Measurements from ENCODE around the gene PINLYP. TPM values are rescaled to one million over a fixed set of nuclear protein-coding genes. Genes with fewer than 3 reads are reported as not detected.

The PINLYP gene
- total and polyA plus RNA-seq, 2 of the 13 experiments (the other 11 are each of a cell fraction or from before 2014, with no cell fraction given) = 0.21 to 0.24 TPM

GRCh38 chr19:43619262-43620060, 43.9 kb downstream of the PINLYP start, which contains the start of gene ZNF428 (continued):
- TF ChIP-seq PRDM4 (CRISPR knock-in tag; IDR thresholded peaks at IDR 0.05; ENCODE audit: borderline replicate concordance) = no peak
- TF ChIP-seq ZNF296 (CRISPR knock-in tag; conservative IDR thresholded peaks at IDR 0.05) = 0 out of 2 replicates have a peak, but pooled peaks have one; percentile 45
- peak; percentile 35; the same call in 1 of the 2 replicates for TF ChIP-seq ARID5B (CRISPR knock-in tag; IDR thresholded peaks at IDR 0.05)
- TF ChIP-seq, protein P1, sequence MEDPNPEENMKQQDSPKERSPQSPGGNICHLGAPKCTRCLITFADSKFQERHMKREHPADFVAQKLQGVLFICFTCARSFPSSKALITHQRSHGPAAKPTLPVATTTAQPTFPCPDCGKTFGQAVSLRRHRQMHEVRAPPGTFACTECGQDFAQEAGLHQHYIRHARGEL (CRISPR knock-in tag; IDR thresholded peaks at IDR 0.05) = no peak
- TF ChIP-seq THAP8 (CRISPR knock-in tag; IDR thresholded peaks at IDR 0.05; ENCODE audit: borderline replicate concordance) = no peak
- TF ChIP-seq, protein P2, sequence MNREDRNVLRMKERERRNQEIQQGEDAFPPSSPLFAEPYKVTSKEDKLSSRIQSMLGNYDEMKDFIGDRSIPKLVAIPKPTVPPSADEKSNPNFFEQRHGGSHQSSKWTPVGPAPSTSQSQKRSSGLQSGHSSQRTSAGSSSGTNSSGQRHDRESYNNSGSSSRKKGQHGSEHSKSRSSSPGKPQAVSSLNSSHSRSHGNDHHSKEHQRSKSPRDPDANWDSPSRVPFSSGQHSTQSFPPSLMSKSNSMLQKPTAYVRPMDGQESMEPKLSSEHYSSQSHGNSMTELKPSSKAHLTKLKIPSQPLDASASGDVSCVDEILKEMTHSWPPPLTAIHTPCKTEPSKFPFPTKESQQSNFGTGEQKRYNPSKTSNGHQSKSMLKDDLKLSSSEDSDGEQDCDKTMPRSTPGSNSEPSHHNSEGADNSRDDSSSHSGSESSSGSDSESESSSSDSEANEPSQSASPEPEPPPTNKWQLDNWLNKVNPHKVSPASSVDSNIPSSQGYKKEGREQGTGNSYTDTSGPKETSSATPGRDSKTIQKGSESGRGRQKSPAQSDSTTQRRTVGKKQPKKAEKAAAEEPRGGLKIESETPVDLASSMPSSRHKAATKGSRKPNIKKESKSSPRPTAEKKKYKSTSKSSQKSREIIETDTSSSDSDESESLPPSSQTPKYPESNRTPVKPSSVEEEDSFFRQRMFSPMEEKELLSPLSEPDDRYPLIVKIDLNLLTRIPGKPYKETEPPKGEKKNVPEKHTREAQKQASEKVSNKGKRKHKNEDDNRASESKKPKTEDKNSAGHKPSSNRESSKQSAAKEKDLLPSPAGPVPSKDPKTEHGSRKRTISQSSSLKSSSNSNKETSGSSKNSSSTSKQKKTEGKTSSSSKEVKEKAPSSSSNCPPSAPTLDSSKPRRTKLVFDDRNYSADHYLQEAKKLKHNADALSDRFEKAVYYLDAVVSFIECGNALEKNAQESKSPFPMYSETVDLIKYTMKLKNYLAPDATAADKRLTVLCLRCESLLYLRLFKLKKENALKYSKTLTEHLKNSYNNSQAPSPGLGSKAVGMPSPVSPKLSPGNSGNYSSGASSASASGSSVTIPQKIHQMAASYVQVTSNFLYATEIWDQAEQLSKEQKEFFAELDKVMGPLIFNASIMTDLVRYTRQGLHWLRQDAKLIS (CRISPR knock-in tag; IDR thresholded peaks at IDR 0.05) = no peak
- TF ChIP-seq ARNT (IDR thresholded peaks at IDR 0.05) = no peak
- TF ChIP-seq ZNF205 (CRISPR knock-in tag; IDR thresholded peaks at IDR 0.05) = no peak
- no peak for TF ChIP-seq RAD51 (IDR thresholded peaks at IDR 0.05; ENCODE audit: borderline replicate concordance)
- TF ChIP-seq TCF7 (IDR thresholded peaks at IDR 0.05; ENCODE audit: low read depth) = 0 out of 2 replicates have a peak, but pooled peaks have one; percentile 18
- TF ChIP-seq ZSCAN9 (CRISPR knock-in tag; IDR thresholded peaks at IDR 0.05; ENCODE audit: borderline replicate concordance) = no peak; the same call in 1 of the 2 replicates
- TF ChIP-seq CHCHD3 (CRISPR knock-in tag; IDR thresholded peaks at IDR 0.05) = 0 out of 2 replicates have a peak, but pooled peaks have one; percentile 19
- peak; percentile 82; the same call in 1 of the 2 replicates for TF ChIP-seq AHR (CRISPR knock-in tag; IDR thresholded peaks at IDR 0.05)

All from HepG2 (cell line).